Gastroesophageal sphincter (tissue), 4 donors: Measurements from ENCODE around the gene CFAP46. TPM values are rescaled to one million over a fixed set of nuclear protein-coding genes. Genes with fewer than 3 reads are reported as not detected.

Experiments used
- ATAC-seq: fragments of 150-250 bp; one replicate; pipeline ENCODE4 v1.9.1; 2016; ENCODE audit warnings: mild to moderate bottlenecking, moderate library complexity
- H3K27ac ChIP-seq, 4 donors: fragments of 200-600 bp; sonication (generic) in 3 of 4; 1 replicate in 3 of 4; 2 replicates in 1 of 4; pipeline ENCODE4 v1.5.1; 2016 to 2019
- H3K27me3 ChIP-seq: fragments of 200-600 bp; sonication (generic); one replicate; pipeline ENCODE4 v1.5.1; 2019
- H3K36me3 ChIP-seq, 2 donors: fragments of 200-600 bp; sonication (generic); one replicate each; pipeline ENCODE4 v1.5.1; 2019; ENCODE audit warnings: control low read depth in 1 of 2
- H3K4me1 ChIP-seq, 3 donors: fragments of 200-600 bp; sonication (generic); 1 replicate in 2 of 3; 2 replicates in 1 of 3; pipeline ENCODE4 v1.5.1; 2016 to 2019; ENCODE audit warnings: control low read depth in 2 of 3
- H3K4me3 ChIP-seq, 2 donors: fragments of 200-600 bp; sonication (generic); one replicate each; pipeline ENCODE4 v1.5.1; 2019; ENCODE audit warnings: mild to moderate bottlenecking in 1 of 2, moderate library complexity in 1 of 2
- H3K9me3 ChIP-seq, 3 donors: fragments of 200-600 bp; sonication (generic); one replicate each; pipeline ENCODE4 v1.5.1; 2017 to 2019; ENCODE audit warnings: control low read depth in 2 of 3
- EP300 ChIP-seq: sonication (generic); formaldehyde crosslinking; IDR thresholded peaks from one replicate; pipeline ENCODE4 v1.6.1; 2017; ENCODE audit warnings: antibody characterized with exemption, mild to moderate bottlenecking
- POLR2A ChIP-seq, 2 donors: fragments of 450-650 bp; IDR thresholded peaks; one replicate each; pipeline ENCODE4 v1.6.1; 2017; ENCODE audit warnings: antibody characterized with exemption in 2 of 2, mild to moderate bottlenecking in 2 of 2, moderate library complexity in 1 of 2
- POLR2AphosphoS5 ChIP-seq: sonication (generic); formaldehyde crosslinking; IDR thresholded peaks from one replicate; pipeline ENCODE4 v1.6.1; 2017; ENCODE audit warnings: antibody characterized with exemption
- WGBS, 2 donors: methylation state at CpG; one replicate each; pipeline ENCODE4 v1.1.5; 2018; ENCODE audit warnings: low coverage in 1 of 2; 5-methylcytosine and 5-hydroxymethylcytosine counted together
- total RNA-seq, 4 donors: library from RNA; depleted of rRNA; stranded (reverse); fragments of >200 nt; gene quantifications; one replicate each; pipeline ENCODE4 v1.1.0, GENCODE V29; 2016
- TF ChIP-seq, protein P1 (sequence below), 4 experiments: fragments of 200-600 bp in 2 of 4; fragments of 450-650 bp in 2 of 4; sonication (generic) in 1 of 4; IDR thresholded peaks; one replicate each; pipeline ENCODE4 v1.5.1; 2017 to 2019; ENCODE audit warnings: antibody characterized with exemption in 4 of 4, mild to moderate bottlenecking in 2 of 4, moderate library complexity in 2 of 4

The CFAP46 gene
- total RNA-seq, 4 donors from 2014 or later: 0.27 to 2.2 (median 0.30) TPM; not detected in 1

DNA sequence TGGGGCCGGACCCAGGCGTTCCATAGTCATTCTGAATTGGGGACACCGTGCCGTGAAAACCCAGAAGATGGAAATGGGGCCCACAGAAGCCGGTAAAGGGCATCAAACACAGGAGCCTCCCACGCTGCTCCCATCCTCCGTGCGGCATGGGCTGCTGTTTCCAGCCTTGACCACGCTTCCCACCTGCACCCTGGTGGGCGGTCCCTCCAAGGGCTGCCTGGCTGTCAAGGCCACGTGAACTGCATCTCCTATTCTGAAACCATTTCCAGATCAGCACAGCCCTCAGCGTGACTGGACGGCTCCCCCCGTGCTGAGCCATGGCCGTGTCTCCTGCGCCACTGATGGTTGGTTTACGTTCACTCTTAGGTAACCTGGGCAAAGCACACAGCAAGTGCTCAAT lies 14.1 kb downstream of the CFAP46 start:
- Histone ChIP-seq H3K9me3 (no peaks in the 10 kb centered on the region), H3K27ac (no peak overlapping the region), H3K36me3 (no peaks in the 10 kb centered on the region), H3K27me3 (peaks cover 5% of the 10 kb centered on the region), H3K4me1 (no peaks in the 10 kb centered on the region), H3K4me3 (no peak overlapping the region)
- no peak for ATAC-seq
- 82 to 85% methylated on average over 4 to 6 of the region's 17 CpGs for WGBS, 2 donors
- TF ChIP-seq EP300: no peak
- no peak for TF ChIP-seq POLR2AphosphoS5
- TF ChIP-seq, protein P1, sequence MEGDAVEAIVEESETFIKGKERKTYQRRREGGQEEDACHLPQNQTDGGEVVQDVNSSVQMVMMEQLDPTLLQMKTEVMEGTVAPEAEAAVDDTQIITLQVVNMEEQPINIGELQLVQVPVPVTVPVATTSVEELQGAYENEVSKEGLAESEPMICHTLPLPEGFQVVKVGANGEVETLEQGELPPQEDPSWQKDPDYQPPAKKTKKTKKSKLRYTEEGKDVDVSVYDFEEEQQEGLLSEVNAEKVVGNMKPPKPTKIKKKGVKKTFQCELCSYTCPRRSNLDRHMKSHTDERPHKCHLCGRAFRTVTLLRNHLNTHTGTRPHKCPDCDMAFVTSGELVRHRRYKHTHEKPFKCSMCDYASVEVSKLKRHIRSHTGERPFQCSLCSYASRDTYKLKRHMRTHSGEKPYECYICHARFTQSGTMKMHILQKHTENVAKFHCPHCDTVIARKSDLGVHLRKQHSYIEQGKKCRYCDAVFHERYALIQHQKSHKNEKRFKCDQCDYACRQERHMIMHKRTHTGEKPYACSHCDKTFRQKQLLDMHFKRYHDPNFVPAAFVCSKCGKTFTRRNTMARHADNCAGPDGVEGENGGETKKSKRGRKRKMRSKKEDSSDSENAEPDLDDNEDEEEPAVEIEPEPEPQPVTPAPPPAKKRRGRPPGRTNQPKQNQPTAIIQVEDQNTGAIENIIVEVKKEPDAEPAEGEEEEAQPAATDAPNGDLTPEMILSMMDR (IDR thresholded peaks at IDR 0.05): no peak
- TF ChIP-seq POLR2A (IDR thresholded peaks at IDR 0.05): no peak

DNA sequence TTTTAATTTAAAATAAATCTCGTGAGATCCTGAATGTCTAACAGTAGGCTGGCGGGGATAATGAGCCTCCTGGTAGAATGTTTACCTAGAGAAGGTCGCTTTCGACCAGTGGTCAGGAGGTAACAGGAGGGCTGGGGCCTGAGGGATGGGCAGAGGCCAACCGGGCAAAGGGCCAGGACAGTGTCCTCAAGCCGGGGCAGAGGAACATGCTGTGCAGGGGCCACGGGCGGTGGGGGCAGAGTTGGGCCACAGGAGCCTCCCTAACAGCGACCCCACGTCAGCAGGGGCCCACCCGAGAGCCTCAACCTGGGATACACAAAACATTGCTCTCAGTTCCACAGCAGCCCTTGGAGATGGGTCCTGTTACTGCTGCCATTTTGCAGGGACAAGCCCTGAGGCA lies 14.5 kb downstream of the CFAP46 start:
- WGBS, 2 donors: 73 to 77% methylated on average over 5 to 7 of the region's 11 CpGs
- H3K27me3 ChIP-seq: peaks cover 8% of the 10 kb centered on the region
- TF ChIP-seq EP300 (no peak), POLR2AphosphoS5 (no peak), POLR2A (IDR thresholded peaks at IDR 0.05) (no peak)
- TF ChIP-seq, protein P1 (IDR thresholded peaks at IDR 0.05): no peak
- no peak overlapping the region for H3K27ac ChIP-seq
- H3K4me3 ChIP-seq: no peak overlapping the region
- no peaks in the 10 kb centered on the region for H3K4me1 ChIP-seq
- H3K9me3 ChIP-seq: no peaks in the 10 kb centered on the region
- no peaks in the 10 kb centered on the region for H3K36me3 ChIP-seq
- ATAC-seq: no peak

DNA sequence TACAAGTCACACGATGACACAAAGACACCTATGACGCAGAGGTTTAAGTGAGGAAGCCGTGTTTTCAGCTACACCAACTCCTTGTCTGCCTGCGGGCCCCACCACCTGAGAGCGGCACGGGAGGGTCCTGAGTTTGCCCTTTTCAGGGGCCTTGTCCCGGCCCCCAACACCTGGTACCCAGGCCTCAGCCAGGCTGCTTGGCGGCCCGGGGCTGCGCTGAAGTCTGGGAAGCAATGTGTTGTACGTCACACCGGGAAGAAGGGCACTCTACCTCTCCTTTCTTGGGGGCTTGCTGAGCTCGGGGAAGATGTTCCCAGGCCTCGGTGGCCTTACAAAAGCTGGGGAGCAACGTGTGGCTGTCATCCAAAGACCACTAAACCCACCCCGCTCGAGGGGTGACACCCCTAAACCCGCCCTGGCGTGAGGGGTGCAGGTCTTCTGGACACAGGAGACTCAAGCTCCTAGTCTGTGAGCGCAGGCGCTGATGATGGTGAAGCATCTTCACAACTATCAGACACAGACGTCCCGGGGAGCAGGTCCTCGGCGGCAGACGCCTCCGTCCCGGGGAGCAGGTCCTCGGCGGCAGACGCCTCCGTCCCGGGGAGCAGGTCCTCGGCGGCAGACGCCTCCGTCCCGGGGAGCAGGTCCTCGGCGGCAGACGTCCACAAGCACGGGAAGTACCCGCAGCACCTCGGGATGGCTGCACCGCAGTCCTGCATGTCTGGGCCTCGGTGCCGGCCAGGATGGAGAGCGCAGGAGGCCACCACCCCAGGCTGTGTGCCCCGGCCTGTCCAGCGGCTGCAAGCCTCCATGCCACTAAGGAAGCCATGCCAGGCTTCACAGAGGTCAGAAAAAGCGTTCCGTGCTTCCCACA lies 15.4 kb downstream of the CFAP46 start:
- TF ChIP-seq POLR2AphosphoS5 (no peak), EP300 (no peak), POLR2A (IDR thresholded peaks at IDR 0.05) (no peak)

DNA sequence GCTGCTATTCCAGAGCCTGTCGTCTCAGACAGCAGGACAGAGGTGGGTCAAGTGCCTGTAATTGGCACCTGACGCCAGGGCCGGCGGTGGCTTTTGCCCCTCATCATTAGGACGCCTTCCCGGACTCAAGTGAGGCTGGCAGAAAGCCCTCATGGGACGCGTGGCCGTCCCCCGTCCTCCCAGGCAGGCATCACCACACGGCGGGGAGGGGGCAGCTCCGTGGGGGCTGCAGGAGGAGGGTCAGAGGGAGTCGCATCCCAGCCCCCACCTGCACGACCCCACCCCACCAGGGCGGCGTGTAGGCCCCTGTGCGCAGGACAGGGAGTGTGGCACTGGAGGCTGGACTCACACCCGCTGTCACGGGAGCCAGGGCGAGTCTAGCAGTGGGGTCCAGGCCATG lies 16.3 kb downstream of the CFAP46 start:
- H3K27me3 ChIP-seq: peaks cover 20% of the 10 kb centered on the region
- no peak for ATAC-seq
- TF ChIP-seq, protein P1 (IDR thresholded peaks at IDR 0.05): no peak
- TF ChIP-seq POLR2A (IDR thresholded peaks at IDR 0.05): no peak
- TF ChIP-seq EP300: no peak
- TF ChIP-seq POLR2AphosphoS5: no peak
- no peaks in the 10 kb centered on the region for H3K9me3 ChIP-seq
- H3K4me3 ChIP-seq: no peak overlapping the region
- no peaks in the 10 kb centered on the region for H3K4me1 ChIP-seq
- 80% methylated on average over 2 of the region's 21 CpGs; no CpG with 5 or more reads in 1 of the 2 donors for WGBS, 2 donors
- H3K36me3 ChIP-seq: no peaks in the 10 kb centered on the region
- H3K27ac ChIP-seq: no peak overlapping the region

More for the DNA sequence above, 15.4 kb downstream of the CFAP46 start:
- H3K4me1 ChIP-seq: no peaks in the 10 kb centered on the region
- WGBS, 2 donors: 76 to 80% methylated on average over 6 of the region's 52 CpGs
- H3K27ac ChIP-seq: no peak overlapping the region
- H3K9me3 ChIP-seq: no peaks in the 10 kb centered on the region
- ATAC-seq: no peak
- peaks cover 13% of the 10 kb centered on the region for H3K27me3 ChIP-seq
- no peaks in the 10 kb centered on the region for H3K36me3 ChIP-seq
- H3K4me3 ChIP-seq: no peak overlapping the region

DNA sequence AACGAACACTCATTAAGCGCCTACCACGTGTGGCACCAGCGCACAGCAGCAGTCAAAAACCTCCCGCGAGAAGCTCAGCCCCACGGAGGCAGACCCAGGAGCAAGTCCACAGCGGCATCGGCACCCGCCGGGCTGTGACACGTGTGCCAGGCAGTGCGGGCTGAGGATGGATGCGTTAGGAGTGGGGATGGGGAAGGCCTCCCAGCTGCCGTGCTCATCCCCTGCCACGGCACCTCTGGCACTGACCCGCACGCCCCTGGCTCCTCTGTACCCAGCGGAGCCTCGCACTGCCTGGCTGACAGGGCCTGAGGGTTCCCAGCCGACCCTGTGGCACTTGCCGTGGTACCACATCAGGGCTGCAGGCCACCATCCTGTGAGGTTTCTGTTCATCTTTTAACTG lies 16.8 kb downstream of the CFAP46 start:
- TF ChIP-seq POLR2AphosphoS5 (no peak), POLR2A (IDR thresholded peaks at IDR 0.05) (no peak), EP300 (no peak)
- TF ChIP-seq, protein P1 (IDR thresholded peaks at IDR 0.05): no peak
- no peak for ATAC-seq
- WGBS, 2 donors: 80 to 95% methylated on average over 6 to 8 of the region's 22 CpGs

More for the DNA sequence above, 16.8 kb downstream of the CFAP46 start:
- Histone ChIP-seq H3K27me3 (peaks cover 24% of the 10 kb centered on the region), H3K9me3 (no peaks in the 10 kb centered on the region), H3K36me3 (no peaks in the 10 kb centered on the region), H3K4me1 (no peaks in the 10 kb centered on the region), H3K27ac (no peak overlapping the region), H3K4me3 (no peak overlapping the region)
